Measurements from ENCODE around the gene LIPK. TPM values are rescaled to one million over a fixed set of nuclear protein-coding genes. Genes with fewer than 3 reads are reported as not detected.

Gene LIPK
- total and polyA plus RNA-seq, 4 donors: not detected

DNA sequence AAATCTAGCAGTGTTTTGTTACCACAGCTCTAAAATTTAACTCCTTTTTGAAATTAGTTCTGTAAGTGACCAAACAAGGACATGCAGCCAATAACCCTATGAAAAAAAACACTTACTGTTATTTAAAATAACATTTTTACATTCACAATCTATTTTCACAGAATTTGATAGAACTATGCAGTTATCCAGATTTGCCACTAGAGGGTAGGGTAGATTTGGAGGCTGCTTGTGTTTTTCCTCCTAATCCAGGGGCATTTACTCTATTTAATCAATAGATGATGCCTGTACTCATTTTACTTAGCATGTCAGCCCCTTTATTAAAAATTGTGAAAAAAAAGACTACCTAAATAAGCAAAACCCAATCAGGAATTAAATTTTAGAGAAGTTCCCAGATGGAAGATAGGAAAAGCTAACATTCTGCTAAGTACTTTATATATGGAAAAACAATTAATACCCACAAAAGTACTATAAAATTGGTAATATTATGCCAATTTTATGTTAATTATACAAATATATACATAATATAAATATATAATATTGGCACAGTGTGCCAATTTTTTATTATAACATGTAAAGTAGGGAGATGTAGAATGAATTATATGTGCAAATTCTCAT, 18.1 kb upstream of the LIPK start:
- ATAC-seq (ENCODE audit: insufficient read depth, low FRiP score) (no peak), DNase-seq (peak in 2 of 3 donors; percentile 16 to 24)

DNA sequence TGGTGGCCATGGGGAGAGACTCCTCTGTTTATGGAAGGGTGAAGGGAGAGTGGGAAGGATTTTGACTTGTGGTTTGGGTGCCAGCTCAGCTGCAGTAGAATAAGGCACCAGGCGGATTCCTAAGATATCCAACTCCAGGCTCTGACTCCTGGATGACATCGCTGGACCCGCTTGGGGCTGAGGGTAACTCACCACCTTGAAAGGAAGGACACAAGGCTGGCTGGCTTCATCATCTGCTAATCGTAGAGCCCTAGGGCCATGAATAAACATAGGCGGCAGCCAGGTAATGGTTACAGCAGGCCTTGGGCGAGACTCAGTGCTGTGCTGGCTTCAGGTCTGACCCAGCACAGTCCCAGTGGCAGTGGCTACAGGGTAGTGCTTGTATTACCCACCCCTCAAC, 16.7 kb upstream of the LIPK start:
- Histone ChIP-seq H3K36me3 (ENCODE audit: control insufficient read depth in 4 of 4, insufficient read depth in 4 of 4, low read length in 4 of 4) (no peaks in the 10 kb centered on the region), H3K4me3 (no peak overlapping the region), H3K4me1 (ENCODE audit: control insufficient read depth in 5 of 5, insufficient read depth in 5 of 5, low read length in 5 of 5) (no peaks in the 10 kb centered on the region), H3K27ac (ENCODE audit: low read depth in 1 of 2, low read length in 1 of 2) (no peak overlapping the region), H3K27me3 (ENCODE audit: control insufficient read depth in 3 of 3, insufficient read depth in 3 of 3, low read length in 2 of 3) (peaks cover 0 to 5% (median 0%) of the 10 kb centered on the region in 3 donors), H3K9ac (ENCODE audit: insufficient read depth in 1 of 2, low read length in 2 of 2) (no peak overlapping the region), H3K9me3 (ENCODE audit: control insufficient read depth in 4 of 4, insufficient read depth in 3 of 4, low read length in 3 of 4) (no peaks in the 10 kb centered on the region)
- 95% methylated on average over 6 of the region's 6 CpGs for WGBS, 2 donors
- ATAC-seq (ENCODE audit: insufficient read depth, low FRiP score) (no peak), DNase-seq (no peak)
- TF ChIP-seq, protein P1, sequence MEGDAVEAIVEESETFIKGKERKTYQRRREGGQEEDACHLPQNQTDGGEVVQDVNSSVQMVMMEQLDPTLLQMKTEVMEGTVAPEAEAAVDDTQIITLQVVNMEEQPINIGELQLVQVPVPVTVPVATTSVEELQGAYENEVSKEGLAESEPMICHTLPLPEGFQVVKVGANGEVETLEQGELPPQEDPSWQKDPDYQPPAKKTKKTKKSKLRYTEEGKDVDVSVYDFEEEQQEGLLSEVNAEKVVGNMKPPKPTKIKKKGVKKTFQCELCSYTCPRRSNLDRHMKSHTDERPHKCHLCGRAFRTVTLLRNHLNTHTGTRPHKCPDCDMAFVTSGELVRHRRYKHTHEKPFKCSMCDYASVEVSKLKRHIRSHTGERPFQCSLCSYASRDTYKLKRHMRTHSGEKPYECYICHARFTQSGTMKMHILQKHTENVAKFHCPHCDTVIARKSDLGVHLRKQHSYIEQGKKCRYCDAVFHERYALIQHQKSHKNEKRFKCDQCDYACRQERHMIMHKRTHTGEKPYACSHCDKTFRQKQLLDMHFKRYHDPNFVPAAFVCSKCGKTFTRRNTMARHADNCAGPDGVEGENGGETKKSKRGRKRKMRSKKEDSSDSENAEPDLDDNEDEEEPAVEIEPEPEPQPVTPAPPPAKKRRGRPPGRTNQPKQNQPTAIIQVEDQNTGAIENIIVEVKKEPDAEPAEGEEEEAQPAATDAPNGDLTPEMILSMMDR (IDR thresholded peaks at IDR 0.05; ENCODE audit: control extremely low read depth, extremely low read depth): no peak

More for the DNA sequence above, 18.1 kb upstream of the LIPK start:
- H3K27me3 ChIP-seq (ENCODE audit: control insufficient read depth in 3 of 3, insufficient read depth in 3 of 3, low read length in 2 of 3): peaks cover 0 to 5% (median 0%) of the 10 kb centered on the region in 3 donors
- H3K4me1 ChIP-seq (ENCODE audit: control insufficient read depth in 5 of 5, insufficient read depth in 5 of 5, low read length in 5 of 5): no peaks in the 10 kb centered on the region
- H3K27ac ChIP-seq (ENCODE audit: low read depth in 1 of 2, low read length in 1 of 2): no peak overlapping the region
- no peaks in the 10 kb centered on the region for H3K9me3 ChIP-seq (ENCODE audit: control insufficient read depth in 4 of 4, insufficient read depth in 3 of 4, low read length in 3 of 4)
- H3K4me3 ChIP-seq: no peak overlapping the region
- TF ChIP-seq, protein P1 (IDR thresholded peaks at IDR 0.05; ENCODE audit: control extremely low read depth, extremely low read depth): peak; percentile 26
- no peaks in the 10 kb centered on the region for H3K36me3 ChIP-seq (ENCODE audit: control insufficient read depth in 4 of 4, insufficient read depth in 4 of 4, low read length in 4 of 4)
- no peak overlapping the region for H3K9ac ChIP-seq (ENCODE audit: insufficient read depth in 1 of 2, low read length in 2 of 2)

DNA sequence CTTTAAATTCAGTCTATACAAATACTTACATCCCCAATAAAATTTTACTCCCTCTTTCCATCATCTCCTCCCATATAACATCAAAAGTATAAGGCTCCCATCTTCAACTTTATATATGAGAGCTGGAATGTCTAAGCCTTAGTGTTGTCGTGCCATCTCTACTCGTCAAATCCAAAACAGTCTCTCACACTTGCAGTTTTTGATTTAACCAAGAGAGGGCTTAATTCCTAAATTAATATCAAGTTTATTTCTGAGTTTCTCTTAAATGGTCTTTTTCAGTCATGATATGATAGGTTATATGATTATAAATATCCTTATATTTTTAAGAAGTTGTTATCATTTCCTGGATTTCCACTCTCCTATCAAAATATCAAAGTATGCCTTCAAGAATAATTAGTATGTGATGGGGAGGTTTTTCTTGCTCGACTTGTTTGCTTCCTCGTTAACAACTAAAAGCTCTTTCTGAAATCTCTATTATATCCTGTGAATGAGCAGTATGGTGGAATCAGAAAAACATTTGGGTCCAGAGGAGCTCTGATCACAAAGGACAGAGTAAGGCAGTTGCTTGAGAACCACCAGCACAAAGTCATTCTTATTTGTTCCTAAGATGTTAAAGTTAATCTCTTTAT, 12.5 kb upstream of the LIPK start:
- 53 to 67% methylated on average over 4 of the region's 4 CpGs for WGBS, 2 donors
- ATAC-seq (ENCODE audit: insufficient read depth, low FRiP score): no peak
- no peaks in the 10 kb centered on the region for H3K9me3 ChIP-seq (ENCODE audit: control insufficient read depth in 4 of 4, insufficient read depth in 3 of 4, low read length in 3 of 4)

More for the DNA sequence above, 12.5 kb upstream of the LIPK start:
- Histone ChIP-seq H3K4me3 (no peak overlapping the region), H3K27me3 (ENCODE audit: control insufficient read depth in 3 of 3, insufficient read depth in 3 of 3, low read length in 2 of 3) (peaks cover 0 to 5% (median 0%) of the 10 kb centered on the region in 3 donors), H3K4me1 (ENCODE audit: control insufficient read depth in 5 of 5, insufficient read depth in 5 of 5, low read length in 5 of 5) (no peaks in the 10 kb centered on the region), H3K9ac (ENCODE audit: insufficient read depth in 1 of 2, low read length in 2 of 2) (no peak overlapping the region), H3K27ac (ENCODE audit: low read depth in 1 of 2, low read length in 1 of 2) (no peak overlapping the region), H3K36me3 (ENCODE audit: control insufficient read depth in 4 of 4, insufficient read depth in 4 of 4, low read length in 4 of 4) (no peaks in the 10 kb centered on the region)
- TF ChIP-seq, protein P1 (IDR thresholded peaks at IDR 0.05; ENCODE audit: control extremely low read depth, extremely low read depth): no peak
- DNase-seq: peak in 2 of 3 donors; percentile 10 to 14

Measured in lung (tissue), 12 donors.